HepG2 (cell line): ENCODE results near the gene VILL. TPM values are rescaled to one million over a fixed set of nuclear protein-coding genes. Genes with fewer than 3 reads are reported as not detected.

Experiments used
- ATAC-seq: fragments of 200-7000 bp; cut with Tn5 transposase; 3 replicates; pipeline ENCODE4 v1.9.1; 2020; ENCODE audit warnings: mild to moderate bottlenecking, moderate library complexity
- BruUV-seq: library from RNA; stranded (reverse); fragments of 400-500 nt; replicated peaks from 2 replicates; lab custom pipeline; 2021; lab: Mats Ljungman, UMichigan
- CTCF ChIA-PET: fragments of 300-600 bp; formaldehyde crosslinking; extraction: SDS; loops from one replicate; lab custom pipeline; 2021; ENCODE audit warnings: low total read pairs, inconsistent platforms, low intra/inter-chr PET ratio; lab: Yijun Ruan, JAX
- POLR2A ChIA-PET: fragments of 350-600 bp; sonication (Branson Sonifier 250); formaldehyde crosslinking; loops from one replicate; lab custom pipeline; 2020; ENCODE audit warnings: antibody characterized with exemption, inconsistent platforms; lab: Yijun Ruan, JAX
- DNase-seq: peaks from one replicate; pipeline ENCODE4 v3.0.0-alpha.2; 2015; ENCODE audit warnings: low spot score
- FAIRE-seq: peaks from 3 replicates; lab custom pipeline; 2011; peaks lifted over from hg19 to GRCh38; lab: Jason Lieb, UNC
- H2AFZ ChIP-seq: one replicate; pipeline ENCODE4 v1.6.1; 2011; ENCODE audit warnings: low read length, inconsistent platforms
- H3K27ac ChIP-seq: fragments of 300-600 bp; 3 replicates; pipeline ENCODE4 v1.8.0; 2011; ENCODE audit warnings: mixed run types, mild to moderate bottlenecking, mixed read lengths, low read length, inconsistent platforms; ENCODE audit not compliant: insufficient read depth; ENCODE audit errors: extremely low read length
- H3K27me3 ChIP-seq, 2 experiments: fragments of 200-600 bp in 1 of 2; 2 replicates in 1 of 2; 3 replicates in 1 of 2; pipeline versions ENCODE4 v1.6.0 to v1.8.0; 2011; ENCODE audit warnings: low read length in 2 of 2, mild to moderate bottlenecking in 2 of 2, moderate library complexity in 2 of 2, inconsistent platforms in 1 of 2; ENCODE audit not compliant: insufficient read depth in 2 of 2, control insufficient read depth in 1 of 2
- H3K36me3 ChIP-seq, 2 experiments: fragments of 200-600 bp in 1 of 2; replicated peaks in 1 of 2; 2 replicates in 1 of 2; 3 replicates in 1 of 2; pipeline versions ENCODE4 v1.5.1 to v1.8.0; 2011; ENCODE audit warnings: low read length in 2 of 2, inconsistent platforms in 1 of 2; ENCODE audit not compliant: insufficient read depth in 2 of 2, control insufficient read depth in 1 of 2
- H3K4me1 ChIP-seq: 2 replicates; pipeline ENCODE4 v1.5.1; 2012; ENCODE audit warnings: low read length, inconsistent platforms; ENCODE audit not compliant: insufficient read depth
- H3K4me2 ChIP-seq: 2 replicates; pipeline ENCODE4 v1.6.0; 2011; ENCODE audit warnings: low read depth, low read length, inconsistent platforms
- H3K4me3 ChIP-seq, 3 experiments: fragments of 200-600 bp in 1 of 3; sonication (generic), shearing (Covaris generic) in 1 of 3; replicated peaks in 1 of 3; 2 replicates each; pipeline ENCODE4 v1.5.1; 2011 to 2016; ENCODE audit warnings: low read length in 3 of 3, inconsistent platforms in 2 of 3, low read depth in 2 of 3, mild to moderate bottlenecking in 2 of 3, control low read depth in 1 of 3, mixed read lengths in 1 of 3; ENCODE audit not compliant: insufficient read depth in 1 of 3
- H3K79me2 ChIP-seq: one replicate; pipeline ENCODE4 v1.6.1; 2011; ENCODE audit warnings: low read length, inconsistent platforms; ENCODE audit not compliant: insufficient read depth
- H3K9ac ChIP-seq: 2 replicates; pipeline ENCODE4 v1.6.0; 2011; ENCODE audit warnings: mild to moderate bottlenecking, low read depth, low read length, inconsistent platforms; ENCODE audit not compliant: insufficient read depth
- H3K9me3 ChIP-seq: 2 replicates; pipeline ENCODE4 v1.5.1; 2012; ENCODE audit warnings: mild to moderate bottlenecking, low read length
- H4K20me1 ChIP-seq: 2 replicates; pipeline ENCODE4 v1.6.0; 2011; ENCODE audit warnings: inconsistent platforms, mild to moderate bottlenecking, low read length, moderate library complexity; ENCODE audit not compliant: insufficient read depth
- CCAR2 ChIP-seq: fragments of 200-400 bp; formaldehyde crosslinking; optimal IDR thresholded peaks from 2 replicates; pipeline ENCODE3; 2018; ENCODE audit warnings: low read depth, mild to moderate bottlenecking, low read length, moderate library complexity
- FOXP1 ChIP-seq, 2 experiments: fragments of 450-650 bp in 1 of 2; IDR thresholded peaks; 2 replicates each; pipeline ENCODE4 v1.6.1; 2017 to 2018; ENCODE audit warnings: antibody characterized with exemption in 1 of 2
- HCFC1 ChIP-seq: fragments of 150-350 bp; IDR thresholded peaks from 2 replicates; pipeline ENCODE4 v1.6.1; 2014; ENCODE audit warnings: low read depth, low read length
- HOMEZ ChIP-seq: IDR thresholded peaks from 2 replicates; pipeline ENCODE4 v1.6.1; 2016; ENCODE audit warnings: low read depth
- KDM4B ChIP-seq: sonication (generic); formaldehyde crosslinking; IDR thresholded peaks from 2 replicates; pipeline ENCODE4 v1.4.0; 2020; ENCODE audit warnings: missing genetic modification reagents
- MTF1 ChIP-seq: sonication (generic); formaldehyde crosslinking; IDR thresholded peaks from 2 replicates; pipeline ENCODE4 v1.5.0; 2020; ENCODE audit warnings: missing genetic modification reagents
- MXD1 ChIP-seq: sonication (generic); formaldehyde crosslinking; IDR thresholded peaks from 2 replicates; pipeline ENCODE4 v1.4.0; 2020; ENCODE audit warnings: mild to moderate bottlenecking, missing genetic modification reagents
- NFIB ChIP-seq: sonication (generic); formaldehyde crosslinking; IDR thresholded peaks from 2 replicates; pipeline ENCODE4 v1.9.0; 2021; ENCODE audit warnings: missing genetic modification reagents, mild to moderate bottlenecking, borderline replicate concordance
- PHB2 ChIP-seq: fragments of 450-650 bp; IDR thresholded peaks from 2 replicates; pipeline ENCODE4 v1.6.1; 2018; ENCODE audit not compliant: partially characterized antibody
- PHF5A ChIP-seq: IDR thresholded peaks from one replicate; pipeline ENCODE4 v1.6.1; 2018; ENCODE audit warnings: low read depth, missing genetic modification reagents; ENCODE audit not compliant: unreplicated experiment
- SMAD9 ChIP-seq: sonication (generic); formaldehyde crosslinking; IDR thresholded peaks from 2 replicates; pipeline ENCODE4 v1.5.1; 2020; ENCODE audit warnings: mild to moderate bottlenecking, missing genetic modification reagents
- SOX13 ChIP-seq, 3 experiments: fragments of 450-650 bp in 1 of 3; sonication (generic) in 1 of 3; formaldehyde crosslinking in 1 of 3; IDR thresholded peaks in 2 of 3; conservative IDR thresholded peaks in 1 of 3; 2 replicates each; pipeline versions ENCODE4 v1.5.0 to v1.6.1; 2016 to 2020; ENCODE audit warnings: antibody characterized with exemption in 1 of 3, mild to moderate bottlenecking in 1 of 3, missing compliant biosample characterization in 1 of 3, missing genetic modification reagents in 1 of 3, moderate library complexity in 1 of 3
- TFDP1 ChIP-seq: IDR thresholded peaks from 2 replicates; pipeline ENCODE4 v1.6.1; 2016; ENCODE audit warnings: missing compliant biosample characterization, missing genetic modification reagents, borderline replicate concordance
- ZFAT ChIP-seq: sonication (generic); formaldehyde crosslinking; conservative IDR thresholded peaks from 2 replicates; pipeline ENCODE4 v1.8.1; 2023; ENCODE audit warnings: missing genetic modification reagents, inconsistent platforms
- ZMYM2 ChIP-seq: sonication (generic); formaldehyde crosslinking; IDR thresholded peaks from 2 replicates; pipeline ENCODE4 v1.8.0; 2022; ENCODE audit warnings: mild to moderate bottlenecking, missing genetic modification reagents
- ZNF124 ChIP-seq: sonication (generic); formaldehyde crosslinking; IDR thresholded peaks from 2 replicates; pipeline ENCODE4 v1.4.0; 2020; ENCODE audit warnings: missing genetic modification reagents
- ZNF552 ChIP-seq: sonication (generic); formaldehyde crosslinking; IDR thresholded peaks from 2 replicates; pipeline ENCODE4 v1.9.0; 2022; ENCODE audit warnings: missing genetic modification reagents, mild to moderate bottlenecking, borderline replicate concordance
- ZNF775 ChIP-seq: sonication (generic); formaldehyde crosslinking; IDR thresholded peaks from 2 replicates; pipeline ENCODE4 v1.4.0; 2020; ENCODE audit warnings: missing genetic modification reagents, mild to moderate bottlenecking, moderate library complexity, borderline replicate concordance
- WGBS: methylation state at CpG from one replicate; pipeline ENCODE4 v1.1.6; 2017; ENCODE audit warnings: low lambda C conversion rate; 5-methylcytosine and 5-hydroxymethylcytosine counted together
- in situ Hi-C: cut with HindIII; loops from 2 replicates; pipeline ENCODE4 v1.10.0; 2017; ENCODE audit warnings: low pct_unique_long_range_greater_than_20kb; ENCODE audit not compliant: extremely low pct_ligation_motif_present
- intact Hi-C: fragments of 100-400 bp; cut with micrococcal nuclease; formaldehyde crosslinking; loops from one replicate; pipeline ENCODE4 v1.10.0; 2022; ENCODE audit not compliant: unreplicated experiment
- polyA plus RNA-seq, 8 experiments: library from polyadenylated mRNA; depleted of rRNA in 3 of 8; stranded (reverse) in 7 of 8; unstranded in 1 of 8; fragments of >200 nt; fragmentation: Illumina TruSeq in 4 of 8; extraction: Trizol in 4 of 8; gene quantifications; 2 replicates each; pipeline versions ENCODE4 v1.2.1 to v1.2.3, GENCODE V29; 2011 to 2016; ENCODE audit warnings: low read depth in 4 of 8, missing spikeins in 1 of 8, mixed read lengths in 1 of 8; ENCODE audit not compliant: insufficient read depth in 1 of 8
- total RNA-seq, 5 experiments: library from RNA; depleted of rRNA; stranded (reverse); fragments of >200 nt; fragmentation: Illumina TruSeq; extraction: Trizol; gene quantifications; 2 replicates each; pipeline ENCODE4 v1.2.3, GENCODE V29; 2016; ENCODE audit warnings: low read depth in 1 of 5

VILL gene
- total and polyA plus RNA-seq, 2 of the 13 experiments (the other 11 are each of a cell fraction or from before 2014, with no cell fraction given), result 3.2 to 5.3 TPM

- peaks cover 63% of the 10 kb centered on the region for H3K4me1 ChIP-seq
- in situ Hi-C loops, result no loop called here
- peak overlapping the region; percentile 13; the same call in 1 of the 2 replicates for H3K4me2 ChIP-seq
- POLR2A ChIA-PET, result no interaction called here
- DNase-seq, result no peak
- peaks cover 3% of the 10 kb centered on the region for H3K79me2 ChIP-seq
- H3K9me3 ChIP-seq, result no peaks in the 10 kb centered on the region
- BruUV-seq, result no TSS peak
- H3K36me3 ChIP-seq, result peaks cover 6 to 27% of the 10 kb centered on the region in 2 experiments
- CTCF ChIA-PET, result no interaction called here
- 68% methylated on average over 5 of the region's 5 CpGs for WGBS
- ATAC-seq, result no peak
- no peak overlapping the region for H3K4me3 ChIP-seq
- peak overlapping the region; percentile 19 for H3K27ac ChIP-seq
- no peaks in the 10 kb centered on the region for H4K20me1 ChIP-seq
- H3K27me3 ChIP-seq, result no peaks in the 10 kb centered on the region
- H3K9ac ChIP-seq, result no peak overlapping the region
- intact Hi-C loops, result no loop called here
- FAIRE-seq, result peak; percentile 73
- no peak overlapping the region for H2AFZ ChIP-seq
- no peak for TF ChIP-seq ZNF552 (CRISPR knock-in tag)
- no peak for TF ChIP-seq HCFC1
- TF ChIP-seq TFDP1 (CRISPR knock-in tag), result no peak
- TF ChIP-seq MXD1 (CRISPR knock-in tag), result no peak
- no peak for TF ChIP-seq SOX13 (IDR thresholded peaks at IDR 0.05)
- TF ChIP-seq SOX13 (CRISPR knock-in tag; conservative IDR thresholded peaks at IDR 0.05 in 1 of 2, IDR thresholded peaks at IDR 0.05 in 1 of 2), result no peak
- no peak for TF ChIP-seq CCAR2
- 0 out of 2 replicates have a peak, but pooled peaks have one; percentile 34 for TF ChIP-seq KDM4B (CRISPR knock-in tag)
- no peak for TF ChIP-seq SMAD9
- no peak for TF ChIP-seq FOXP1 (IDR thresholded peaks at IDR 0.05)
- peak; percentile 34; the same call in 1 of the 2 replicates for TF ChIP-seq FOXP1 (CRISPR knock-in tag; IDR thresholded peaks at IDR 0.05)
- no peak for TF ChIP-seq MTF1 (CRISPR knock-in tag)
- no peak for TF ChIP-seq ZNF124 (CRISPR knock-in tag)
- TF ChIP-seq ZMYM2 (CRISPR knock-in tag), result no peak
- TF ChIP-seq PHB2, result no peak
- TF ChIP-seq PHF5A (CRISPR knock-in tag), result no peak
- TF ChIP-seq ZFAT (CRISPR knock-in tag), result no peak
- TF ChIP-seq HOMEZ (CRISPR knock-in tag), result peak; percentile 58; the same call in 1 of the 2 replicates
- no peak for TF ChIP-seq NFIB (CRISPR knock-in tag)
- no peak for TF ChIP-seq ZNF775 (CRISPR knock-in tag)
These were observed 27.6 kb upstream of the VILL start for GRCh38 chr3:37963016-37963415.
